HEK293T (cell line): ENCODE data around the gene DZIP1L.

ENCODE experiments used
- CTCF ChIA-PET: fragments of 350-600 bp; formaldehyde crosslinking; extraction: SDS; loops from one replicate; lab custom pipeline; 2021; ENCODE audit warnings: antibody characterized with exemption, inconsistent platforms; lab: Yijun Ruan, JAX
- POLR2A ChIA-PET: fragments of 350-600 bp; formaldehyde crosslinking; extraction: SDS; loops from one replicate; lab custom pipeline; 2020; ENCODE audit warnings: antibody characterized with exemption, inconsistent platforms; lab: Yijun Ruan, JAX
- DNase-seq: peaks from one replicate; pipeline ENCODE4 v3.0.0; 2012; ENCODE audit warnings: mixed read lengths; ENCODE audit errors: extremely low spot score
- ARNT ChIP-seq: fragments of 450-650 bp; IDR thresholded peaks from 2 replicates; pipeline ENCODE4 v1.6.1; 2017; ENCODE audit warnings: mild to moderate bottlenecking
- BHLHE40 ChIP-seq: fragments of 450-650 bp; IDR thresholded peaks from 2 replicates; pipeline ENCODE4 v1.6.1; 2016; ENCODE audit warnings: mild to moderate bottlenecking, moderate library complexity, borderline replicate concordance
- CTBP1 ChIP-seq: fragments of 450-650 bp; IDR thresholded peaks from 2 replicates; pipeline ENCODE4 v1.6.1; 2016; ENCODE audit warnings: borderline replicate concordance
- ELF4 ChIP-seq: fragments of 450-650 bp; IDR thresholded peaks from 2 replicates; pipeline ENCODE4 v1.6.1; 2017; ENCODE audit warnings: antibody characterized with exemption
- FOXA1 ChIP-seq: fragments of 450-650 bp; IDR thresholded peaks from 2 replicates; pipeline ENCODE4 v1.6.1; 2016; ENCODE audit warnings: mild to moderate bottlenecking
- FOXK2 ChIP-seq: fragments of 450-650 bp; IDR thresholded peaks from 2 replicates; pipeline ENCODE4 v1.6.1; 2016; ENCODE audit warnings: mild to moderate bottlenecking
- FOXM1 ChIP-seq: fragments of 450-650 bp; IDR thresholded peaks from 2 replicates; pipeline ENCODE4 v1.6.1; 2017; ENCODE audit warnings: mild to moderate bottlenecking, borderline replicate concordance
- HDGF ChIP-seq: fragments of 450-650 bp; IDR thresholded peaks from 2 replicates; pipeline ENCODE4 v1.6.1; 2017; ENCODE audit warnings: antibody characterized with exemption, borderline replicate concordance
- L3MBTL2 ChIP-seq: fragments of 450-650 bp; conservative IDR thresholded peaks from 2 replicates; pipeline ENCODE4 v1.6.1; 2016; ENCODE audit warnings: mild to moderate bottlenecking
- LEF1 ChIP-seq: fragments of 450-650 bp; IDR thresholded peaks from 2 replicates; pipeline ENCODE4 v1.6.1; 2017; ENCODE audit warnings: mild to moderate bottlenecking, borderline replicate concordance
- NFRKB ChIP-seq: fragments of 450-650 bp; IDR thresholded peaks from 2 replicates; pipeline ENCODE4 v1.6.1; 2016; ENCODE audit warnings: mild to moderate bottlenecking, moderate library complexity
- PKNOX1 ChIP-seq: fragments of 450-650 bp; IDR thresholded peaks from 2 replicates; pipeline ENCODE4 v1.6.1; 2016
- SP1 ChIP-seq: fragments of 450-650 bp; IDR thresholded peaks from 2 replicates; pipeline ENCODE4 v1.6.1; 2017
- SUZ12 ChIP-seq: fragments of 450-650 bp; IDR thresholded peaks from 2 replicates; pipeline ENCODE4 v1.6.1; 2016; ENCODE audit warnings: mild to moderate bottlenecking
- TARDBP ChIP-seq: fragments of 450-650 bp; IDR thresholded peaks from 2 replicates; pipeline ENCODE4 v1.6.1; 2016
- ZNF384 ChIP-seq: fragments of 450-650 bp; IDR thresholded peaks from 2 replicates; pipeline ENCODE4 v1.6.1; 2016

The DZIP1L gene

GRCh38 chr3:138025553-138025952 lies 89.9 kb downstream of the DZIP1L start:
- TF ChIP-seq FOXM1 (no peak), HDGF (no peak), BHLHE40 (no peak), NFRKB (no peak), ZNF384 (no peak), ARNT (no peak), FOXA1 (no peak), PKNOX1 (no peak), FOXK2 (no peak)
- ChIA-PET CTCF (no interaction called here), POLR2A (no interaction called here)
- no peak for DNase-seq

GRCh38 chr3:138023754-138024153 lies 91.7 kb downstream of the DZIP1L start:
- ChIA-PET CTCF (no interaction called here), POLR2A (no interaction called here)
- TF ChIP-seq ELF4 (no peak), FOXM1 (no peak), PKNOX1 (no peak), SP1 (no peak), FOXA1 (no peak), ZNF384 (no peak), FOXK2 (no peak), LEF1 (no peak), NFRKB (no peak), SUZ12 (no peak), CTBP1 (no peak), TARDBP (no peak)
- DNase-seq = no peak

- DNase-seq = no peak
- ChIA-PET POLR2A (no interaction called here), CTCF (no interaction called here)
- no peak for TF ChIP-seq PKNOX1
- no peak for TF ChIP-seq CTBP1
- no peak for TF ChIP-seq SP1
- TF ChIP-seq L3MBTL2 = no peak
- no peak for TF ChIP-seq NFRKB
- no peak for TF ChIP-seq FOXK2
- TF ChIP-seq ZNF384 = no peak
- TF ChIP-seq LEF1 = no peak
- no peak for TF ChIP-seq HDGF
- no peak for TF ChIP-seq TARDBP
- TF ChIP-seq BHLHE40 = no peak
- no peak for TF ChIP-seq ELF4
- TF ChIP-seq ARNT = no peak
- TF ChIP-seq FOXM1 = no peak
Measured at GRCh38 chr3:138019281-138020069, 95.9 kb downstream of the DZIP1L start.

GRCh38 chr3:138016065-138016464 lies 99.3 kb downstream of the DZIP1L start:
- no peak for DNase-seq
- no peak for TF ChIP-seq BHLHE40
- no peak for TF ChIP-seq L3MBTL2
- no peak for TF ChIP-seq TARDBP
- TF ChIP-seq CTBP1 = no peak
- TF ChIP-seq ARNT = no peak
- no peak for TF ChIP-seq HDGF
- TF ChIP-seq FOXK2 = no peak
- TF ChIP-seq NFRKB = no peak
- TF ChIP-seq PKNOX1 = no peak
- TF ChIP-seq ZNF384 = no peak
- TF ChIP-seq ELF4 = no peak
- TF ChIP-seq SUZ12 = no peak
- no peak for TF ChIP-seq SP1
- no peak for TF ChIP-seq FOXM1
- POLR2A ChIA-PET = no interaction called here
- CTCF ChIA-PET = no interaction called here

GRCh38 chr3:138012526-138012925 lies 102.9 kb downstream of the DZIP1L start:
- TF ChIP-seq SP1 = no peak
- TF ChIP-seq FOXM1 = no peak
- no peak for TF ChIP-seq FOXK2
- TF ChIP-seq ZNF384 = no peak
- TF ChIP-seq FOXA1 = no peak
- no peak for TF ChIP-seq HDGF
- TF ChIP-seq PKNOX1 = no peak
- TF ChIP-seq ELF4 = no peak
- TF ChIP-seq TARDBP = no peak

More at GRCh38 chr3:138012526-138012925, 102.9 kb downstream of the DZIP1L start:
- POLR2A ChIA-PET = no interaction called here
- DNase-seq = no peak
- CTCF ChIA-PET = no interaction called here
